CD4-positive, alpha-beta T cell treated with Interleukin-6 at 100 ng/mL for 8 hours (primary cell): ENCODE results near the gene ELOVL5.
"Not testable (repeated sequence)": the region's sequence is repeated elsewhere in the genome, so short reads cannot be mapped to it uniquely, and the experiment has no call there.

Source experiments
- DNase-seq: peaks from one replicate; pipeline ENCODE4 v3.0.0-alpha.2; 2020; ENCODE audit warnings: mixed read lengths, low spot score

The ELOVL5 gene

GRCh38 chr6:53359095-53359842, 10.5 kb upstream of the ELOVL5 start:
- peak; percentile 89 for DNase-seq

- DNase-seq: no peak
These were observed 9.8 kb upstream of the ELOVL5 start for GRCh38 chr6:53358440-53359094.

GRCh38 chr6:53357576-53358360, 9.0 kb upstream of the ELOVL5 start:
- DNase-seq: no peak

- DNase-seq: no peak
These were observed 4.9 kb upstream of the ELOVL5 start for GRCh38 chr6:53353624-53354023.

- no peak for DNase-seq
These were observed 3.6 kb upstream of the ELOVL5 start for GRCh38 chr6:53352360-53352759.

- DNase-seq: no peak
These were observed 501 bp upstream of the ELOVL5 start for GRCh38 chr6:53349209-53349693.

GRCh38 chr6:53347921-53348370, 804 bp downstream of the ELOVL5 start:
- DNase-seq: peak; percentile 28

- DNase-seq: peak; percentile 63
These were observed 1.4 kb downstream of the ELOVL5 start for GRCh38 chr6:53347250-53347920.

- not testable (repeated sequence) for DNase-seq
These were observed 2.7 kb downstream of the ELOVL5 start for GRCh38 chr6:53346049-53346448.

GRCh38 chr6:53344969-53345368, 3.8 kb downstream of the ELOVL5 start:
- DNase-seq: peak; percentile 18

GRCh38 chr6:53343092-53343491, 5.7 kb downstream of the ELOVL5 start:
- no peak for DNase-seq

- DNase-seq: no peak
These were observed 6.5 kb downstream of the ELOVL5 start for GRCh38 chr6:53342217-53342616.

GRCh38 chr6:53340536-53340935, 8.2 kb downstream of the ELOVL5 start:
- no peak for DNase-seq

- no peak for DNase-seq
These were observed 9.3 kb downstream of the ELOVL5 start for GRCh38 chr6:53339424-53339823.

GRCh38 chr6:53338304-53338703, 10.4 kb downstream of the ELOVL5 start:
- no peak for DNase-seq

GRCh38 chr6:53336070-53336469, 12.7 kb downstream of the ELOVL5 start:
- no peak for DNase-seq

GRCh38 chr6:53335224-53335994, 13.3 kb downstream of the ELOVL5 start:
- peak; percentile 88 for DNase-seq

GRCh38 chr6:53333439-53334408, 15.0 kb downstream of the ELOVL5 start:
- DNase-seq: no peak

- DNase-seq: no peak
These were observed 17.1 kb downstream of the ELOVL5 start for GRCh38 chr6:53331678-53332077.

GRCh38 chr6:53330137-53330536, 18.6 kb downstream of the ELOVL5 start:
- no peak for DNase-seq
